PC-3 (cell line): ENCODE measurements around the gene PTPN20. TPM values are rescaled to one million over a fixed set of nuclear protein-coding genes. Genes with fewer than 3 reads are reported as not detected.

Source experiments
- ATAC-seq: fragments of 200-7000 bp; cut with Tn5 transposase; 2 replicates; pipeline ENCODE4 v1.9.1; 2020; ENCODE audit warnings: mild to moderate bottlenecking, moderate library complexity
- BruUV-seq: library from RNA; stranded (reverse); fragments of 400-500 nt; replicated peaks from 2 replicates; lab custom pipeline; 2021; lab: Mats Ljungman, UMichigan
- CTCF ChIA-PET: fragments of 300-600 bp; sonication (Branson Sonifier 250); formaldehyde crosslinking; loops from one replicate; lab custom pipeline; 2022; ENCODE audit warnings: antibody characterized with exemption; lab: Charles Lee
- POLR2A ChIA-PET: fragments of 300-600 bp; sonication (Branson Sonifier 250); formaldehyde crosslinking; loops from one replicate; lab custom pipeline; 2022; ENCODE audit warnings: antibody characterized with exemption; ENCODE audit not compliant: unreplicated experiment; lab: Charles Lee
- DNase-seq: peaks from one replicate; pipeline ENCODE4 v3.0.0-alpha.2; 2015
- H2AFZ ChIP-seq: fragments of 300-600 bp; sonication (generic); 2 replicates; pipeline ENCODE4 v1.6.0; 2016; ENCODE audit warnings: antibody characterized with exemption, low read length
- H3F3A ChIP-seq: fragments of 300-600 bp; sonication (generic); one replicate; pipeline ENCODE4 v1.6.0; 2017; ENCODE audit warnings: antibody characterized with exemption, low read length, control low read depth, mild to moderate bottlenecking; ENCODE audit not compliant: unreplicated experiment
- H3K27ac ChIP-seq: fragments of 300-600 bp; sonication (generic); 2 replicates; pipeline ENCODE4 v1.5.1; 2016; ENCODE audit warnings: mild to moderate bottlenecking, low read length
- H3K27me3 ChIP-seq: fragments of 300-600 bp; sonication (generic); 2 replicates; pipeline ENCODE4 v1.6.1; 2016; ENCODE audit warnings: low read length, mixed read lengths
- H3K36me3 ChIP-seq: fragments of 300-600 bp; sonication (generic); 2 replicates; pipeline ENCODE4 v1.6.1; 2016; ENCODE audit warnings: low read depth, mixed run types, low read length, mixed read lengths
- H3K4me1 ChIP-seq: fragments of 300-600 bp; sonication (generic); 2 replicates; pipeline ENCODE4 v1.5.1; 2016; ENCODE audit warnings: low read length; ENCODE audit not compliant: insufficient read depth
- H3K4me2 ChIP-seq: fragments of 300-600 bp; sonication (generic); 2 replicates; pipeline ENCODE4 v1.6.0; 2016; ENCODE audit warnings: low read length
- H3K4me3 ChIP-seq: fragments of 300-600 bp; sonication (generic); 2 replicates; pipeline ENCODE4 v1.5.1; 2016; ENCODE audit warnings: mild to moderate bottlenecking, low read length, mixed read lengths
- H3K79me2 ChIP-seq: fragments of 300-600 bp; sonication (generic); 2 replicates; pipeline ENCODE4 v1.6.1; 2017; ENCODE audit warnings: low read length, mixed read lengths
- H3K9ac ChIP-seq: fragments of 300-600 bp; sonication (generic); 2 replicates; pipeline ENCODE4 v1.6.0; 2016; ENCODE audit warnings: mild to moderate bottlenecking, low read length
- H3K9me2 ChIP-seq: fragments of 300-600 bp; sonication (generic); replicated peaks from 2 replicates; pipeline ENCODE4 v1.6.1; 2016; ENCODE audit warnings: mixed run types, low read length, mixed read lengths
- H3K9me3 ChIP-seq: fragments of 300-600 bp; sonication (generic); 2 replicates; pipeline ENCODE4 v1.6.1; 2016; ENCODE audit warnings: low read length, mixed read lengths
- H4K20me1 ChIP-seq: fragments of 300-600 bp; sonication (generic); 2 replicates; pipeline ENCODE4 v1.6.1; 2016; ENCODE audit warnings: low read length, mixed read lengths
- EZH2 ChIP-seq: fragments of 300-600 bp; sonication (generic); IDR thresholded peaks from one replicate; pipeline ENCODE4 v1.6.1; 2017; ENCODE audit warnings: antibody characterized with exemption, mild to moderate bottlenecking, low read length; ENCODE audit not compliant: unreplicated experiment
- EZH2phosphoT487 ChIP-seq: fragments of 300-600 bp; sonication (generic); IDR thresholded peaks from 2 replicates; pipeline ENCODE4 v1.6.1; 2018; ENCODE audit warnings: mild to moderate bottlenecking, antibody characterized with exemption, low read length, borderline replicate concordance
- intact Hi-C: fragments of 100-400 bp; cut with micrococcal nuclease; formaldehyde crosslinking; loops from 2 replicates; pipeline ENCODE4 v1.9.0; 2023
- total RNA-seq: library from RNA; depleted of rRNA; stranded (reverse); fragments of >200 nt; gene quantifications from 2 replicates; pipeline ENCODE4 v1.2.3, GENCODE V29; 2014
- TF ChIP-seq, protein P1 (sequence below): fragments of 300-600 bp; sonication (generic); conservative IDR thresholded peaks from 2 replicates; pipeline ENCODE4 v1.5.1; 2017; ENCODE audit warnings: antibody characterized with exemption, low read depth, mild to moderate bottlenecking, low read length

The PTPN20 gene
- total RNA-seq, 1 experiment from 2014 or later = 3.6 TPM

DNA sequence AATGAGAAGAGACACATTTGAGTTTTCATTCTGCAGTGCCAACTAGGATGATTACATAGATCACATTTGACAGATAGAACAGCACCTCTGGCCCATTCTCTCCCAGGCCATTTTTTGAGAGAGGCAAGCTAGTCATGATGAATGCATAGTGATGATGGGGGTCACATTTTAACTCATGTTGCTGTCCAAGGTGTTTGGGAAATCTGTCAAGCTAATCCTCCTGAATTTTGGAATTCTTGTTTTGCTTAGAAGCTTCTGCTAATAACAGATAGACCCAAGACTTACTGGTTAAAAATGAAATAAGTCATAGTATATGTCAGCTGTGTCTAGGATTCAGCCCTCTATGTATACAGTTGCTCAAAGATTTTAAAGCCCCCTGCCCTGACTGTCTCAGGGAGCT lies 101.0 kb downstream of the PTPN20 start:
- H2AFZ ChIP-seq = no peak overlapping the region
- no peak overlapping the region for H3K27ac ChIP-seq
- ChIA-PET POLR2A (no interaction called here), CTCF (no interaction called here)
- H3K79me2 ChIP-seq = no peaks in the 10 kb centered on the region
- TF ChIP-seq EZH2phosphoT487 = no peak
- TF ChIP-seq, protein P1, sequence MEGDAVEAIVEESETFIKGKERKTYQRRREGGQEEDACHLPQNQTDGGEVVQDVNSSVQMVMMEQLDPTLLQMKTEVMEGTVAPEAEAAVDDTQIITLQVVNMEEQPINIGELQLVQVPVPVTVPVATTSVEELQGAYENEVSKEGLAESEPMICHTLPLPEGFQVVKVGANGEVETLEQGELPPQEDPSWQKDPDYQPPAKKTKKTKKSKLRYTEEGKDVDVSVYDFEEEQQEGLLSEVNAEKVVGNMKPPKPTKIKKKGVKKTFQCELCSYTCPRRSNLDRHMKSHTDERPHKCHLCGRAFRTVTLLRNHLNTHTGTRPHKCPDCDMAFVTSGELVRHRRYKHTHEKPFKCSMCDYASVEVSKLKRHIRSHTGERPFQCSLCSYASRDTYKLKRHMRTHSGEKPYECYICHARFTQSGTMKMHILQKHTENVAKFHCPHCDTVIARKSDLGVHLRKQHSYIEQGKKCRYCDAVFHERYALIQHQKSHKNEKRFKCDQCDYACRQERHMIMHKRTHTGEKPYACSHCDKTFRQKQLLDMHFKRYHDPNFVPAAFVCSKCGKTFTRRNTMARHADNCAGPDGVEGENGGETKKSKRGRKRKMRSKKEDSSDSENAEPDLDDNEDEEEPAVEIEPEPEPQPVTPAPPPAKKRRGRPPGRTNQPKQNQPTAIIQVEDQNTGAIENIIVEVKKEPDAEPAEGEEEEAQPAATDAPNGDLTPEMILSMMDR = no peak
- TF ChIP-seq EZH2 = no peak
- H3K36me3 ChIP-seq = no peaks in the 10 kb centered on the region
- H3K27me3 ChIP-seq = no peaks in the 10 kb centered on the region
- H3K4me1 ChIP-seq = no peaks in the 10 kb centered on the region
- BruUV-seq = no TSS peak
- no peak for DNase-seq
- ATAC-seq = no peak
- no peaks in the 10 kb centered on the region for H3K9me2 ChIP-seq
- no peak overlapping the region for H3K4me3 ChIP-seq
- intact Hi-C loops = no loop called here
- H3K4me2 ChIP-seq = no peak overlapping the region
- no peak overlapping the region for H3K9ac ChIP-seq
- no peaks in the 10 kb centered on the region for H3F3A ChIP-seq
- H4K20me1 ChIP-seq = no peaks in the 10 kb centered on the region
- H3K9me3 ChIP-seq = no peaks in the 10 kb centered on the region

DNA sequence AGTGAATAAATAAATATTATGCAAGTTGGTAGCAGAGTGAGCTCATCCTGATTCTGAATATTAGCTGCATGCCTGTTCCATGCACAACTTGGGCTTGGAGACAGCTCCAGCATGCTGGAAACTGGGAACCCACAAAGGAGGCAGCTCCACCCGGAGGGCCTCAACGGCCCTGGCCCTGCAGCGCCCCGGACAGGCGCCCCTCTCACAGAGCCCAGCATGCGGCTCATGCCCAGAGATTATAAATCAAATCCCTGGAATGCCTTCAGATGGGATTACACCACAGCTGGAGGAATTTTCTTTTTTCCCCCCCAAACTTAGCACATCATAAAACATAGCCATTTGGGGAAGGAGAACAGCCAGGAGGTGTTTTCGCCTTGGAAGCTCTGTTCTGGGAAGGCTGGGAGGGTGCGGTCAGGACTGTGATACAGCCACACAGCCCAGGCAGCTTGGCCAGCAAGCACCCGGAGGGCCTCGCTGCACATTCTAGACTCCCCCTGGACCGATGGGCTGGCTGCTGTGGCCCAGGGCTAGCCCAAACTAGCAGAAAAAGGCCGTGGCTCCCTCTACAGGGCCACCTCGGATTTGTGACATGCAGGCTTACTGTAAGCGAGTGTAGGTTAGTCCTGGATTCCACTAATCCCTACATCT lies 102.4 kb downstream of the PTPN20 start:
- Histone ChIP-seq H3K4me3 (no peak overlapping the region), H2AFZ (no peak overlapping the region), H3K36me3 (no peaks in the 10 kb centered on the region), H3K9ac (no peak overlapping the region), H3K79me2 (no peaks in the 10 kb centered on the region), H3K27me3 (no peaks in the 10 kb centered on the region), H3K27ac (no peak overlapping the region), H3F3A (no peaks in the 10 kb centered on the region), H3K9me2 (no peaks in the 10 kb centered on the region), H4K20me1 (no peaks in the 10 kb centered on the region), H3K4me2 (no peak overlapping the region), H3K9me3 (no peaks in the 10 kb centered on the region), H3K4me1 (no peaks in the 10 kb centered on the region)
- DNase-seq = no peak
- ChIA-PET CTCF (no interaction called here), POLR2A (no interaction called here)
- ATAC-seq = no peak
- TF ChIP-seq, protein P1 = no peak
- no peak for TF ChIP-seq EZH2phosphoT487
- TF ChIP-seq EZH2 = no peak
- no TSS peak for BruUV-seq
- intact Hi-C loops = no loop called here

- Histone ChIP-seq H3K4me2 (no peak overlapping the region), H3K4me3 (no peak overlapping the region), H4K20me1 (no peaks in the 10 kb centered on the region), H3K79me2 (no peaks in the 10 kb centered on the region), H3K9me3 (no peaks in the 10 kb centered on the region), H3F3A (no peaks in the 10 kb centered on the region), H3K36me3 (no peaks in the 10 kb centered on the region), H3K27me3 (no peaks in the 10 kb centered on the region), H3K4me1 (no peaks in the 10 kb centered on the region), H3K27ac (no peak overlapping the region), H3K9ac (no peak overlapping the region), H3K9me2 (no peaks in the 10 kb centered on the region), H2AFZ (no peak overlapping the region)
- no TSS peak for BruUV-seq
- TF ChIP-seq, protein P1 = no peak
- TF ChIP-seq EZH2phosphoT487 = no peak
- no peak for TF ChIP-seq EZH2
- ChIA-PET CTCF (no interaction called here), POLR2A (no interaction called here)
- intact Hi-C loops = no loop called here
- DNase-seq (no peak), ATAC-seq (no peak)
Measured at GRCh38 chr10:47015404-47015803, 104.2 kb downstream of the PTPN20 start.
